H1 (cell line): Measurements from ENCODE around the gene DHRS9. TPM values are rescaled to one million over a fixed set of nuclear protein-coding genes. Genes with fewer than 3 reads are reported as not detected.

ENCODE experiments used
- CTCF ChIA-PET: fragments of 300-600 bp; sonication (Branson Sonifier 250); formaldehyde crosslinking; loops from one replicate; lab custom pipeline; 2021; ENCODE audit not compliant: partially characterized antibody; lab: Charles Lee
- POLR2A ChIA-PET: fragments of 300-600 bp; sonication (Branson Sonifier 250); formaldehyde crosslinking; loops from one replicate; lab custom pipeline; 2021; ENCODE audit warnings: inconsistent platforms; ENCODE audit not compliant: partially characterized antibody; lab: Charles Lee
- DNase-seq, 2 experiments: peaks; one replicate each; pipeline versions ENCODE4 v3.0.0 to v3.0.0-alpha.2; 2010 to 2022; ENCODE audit warnings: low spot score in 2 of 2, low read depth in 1 of 2, mixed read lengths in 1 of 2
- FAIRE-seq: peaks from 2 replicates; lab custom pipeline; 2011; peaks lifted over from hg19 to GRCh38; lab: Jason Lieb, UNC
- H2AFZ ChIP-seq: 2 replicates; pipeline ENCODE4 v1.8.1; 2012; ENCODE audit warnings: low read length, inconsistent platforms
- H2AK5ac ChIP-seq: 2 replicates; pipeline ENCODE4 v1.6.1; 2013; ENCODE audit warnings: low read depth, low read length
- H2BK120ac ChIP-seq: replicated peaks from 2 replicates; pipeline ENCODE3; 2013; ENCODE audit warnings: low read depth, low read length, inconsistent platforms
- H2BK12ac ChIP-seq: 2 replicates; pipeline ENCODE4 v1.6.1; 2013; ENCODE audit warnings: low read depth, low read length
- H2BK15ac ChIP-seq: 2 replicates; pipeline ENCODE4 v1.6.1; 2013; ENCODE audit warnings: low read length
- H2BK20ac ChIP-seq: 2 replicates; pipeline ENCODE4 v1.6.1; 2013; ENCODE audit warnings: low read length
- H2BK5ac ChIP-seq: 2 replicates; pipeline ENCODE4 v1.6.1; 2013; ENCODE audit warnings: low read depth, low read length
- H3K14ac ChIP-seq: 2 replicates; pipeline ENCODE4 v1.6.1; 2013; ENCODE audit warnings: inconsistent platforms; ENCODE audit not compliant: insufficient read length
- H3K18ac ChIP-seq: 2 replicates; pipeline ENCODE4 v1.6.1; 2013; ENCODE audit warnings: low read length; ENCODE audit errors: extremely low read depth
- H3K23ac ChIP-seq: 2 replicates; pipeline ENCODE4 v1.6.1; 2013; ENCODE audit warnings: inconsistent platforms; ENCODE audit not compliant: insufficient read length
- H3K23me2 ChIP-seq: 2 replicates; pipeline ENCODE4 v1.6.1; 2013; ENCODE audit warnings: low read depth, low read length
- H3K27ac ChIP-seq: 2 replicates; pipeline ENCODE4 v1.6.1; 2011; ENCODE audit warnings: low read depth, low read length, inconsistent platforms
- H3K27me3 ChIP-seq, 4 experiments: replicated peaks in 1 of 4; 1 replicate in 1 of 4; 2 replicates in 3 of 4; pipeline versions ENCODE4 v1.6.1 to v1.8.1; 2011 to 2013; ENCODE audit warnings: low read length in 3 of 4, mild to moderate bottlenecking in 3 of 4, inconsistent platforms in 2 of 4, mixed read lengths in 2 of 4, moderate library complexity in 1 of 4; ENCODE audit not compliant: control insufficient read depth in 3 of 4, insufficient read depth in 3 of 4; ENCODE audit errors: extremely low read depth in 1 of 4
- H3K36me3 ChIP-seq, 4 experiments: 2 replicates each; pipeline versions ENCODE4 v1.6.1 to v1.8.1; 2011 to 2013; ENCODE audit warnings: mild to moderate bottlenecking in 4 of 4, low read length in 3 of 4, moderate library complexity in 2 of 4, control low read depth in 1 of 4, inconsistent platforms in 1 of 4; ENCODE audit not compliant: insufficient read depth in 4 of 4, control insufficient read depth in 2 of 4
- H3K4ac ChIP-seq: replicated peaks from 2 replicates; pipeline ENCODE3; 2013; ENCODE audit warnings: low read length, low read depth, mixed read lengths, inconsistent platforms; ENCODE audit not compliant: insufficient read length
- H3K4me1 ChIP-seq, 4 experiments: replicated peaks in 1 of 4; 1 replicate in 1 of 4; 2 replicates in 3 of 4; pipeline versions ENCODE4 v1.6.1 to v1.8.1; 2011 to 2013; ENCODE audit warnings: low read length in 3 of 4, inconsistent platforms in 2 of 4, mixed read lengths in 1 of 4; ENCODE audit not compliant: insufficient read depth in 4 of 4, control insufficient read depth in 3 of 4
- H3K4me2 ChIP-seq, 2 experiments: 2 replicates each; pipeline versions ENCODE4 v1.6.1 to v1.8.1; 2011 to 2013; ENCODE audit warnings: low read depth in 2 of 2, low read length in 2 of 2, control low read depth in 1 of 2, inconsistent platforms in 1 of 2, mild to moderate bottlenecking in 1 of 2; ENCODE audit not compliant: insufficient read depth in 1 of 2
- H3K4me3 ChIP-seq, 4 experiments: fragments of 200-600, 300-600 bp in 1 of 4; sonication (generic), shearing (Covaris generic), sonication (Bioruptor Twin) in 1 of 4; 2 replicates each; pipeline versions ENCODE4 v1.5.1 to v1.8.1; 2011 to 2016; ENCODE audit warnings: low read length in 4 of 4, low read depth in 3 of 4, control low read depth in 2 of 4, inconsistent platforms in 2 of 4, mild to moderate bottlenecking in 2 of 4, mixed read lengths in 1 of 4, moderate library complexity in 1 of 4; ENCODE audit not compliant: insufficient read depth in 2 of 4; ENCODE audit errors: extremely low read depth in 1 of 4
- H3K56ac ChIP-seq: replicated peaks from 2 replicates; pipeline ENCODE3; 2013; ENCODE audit warnings: low read depth, mild to moderate bottlenecking, mixed read lengths, low read length, inconsistent platforms; ENCODE audit not compliant: insufficient read length
- H3K79me1 ChIP-seq: 2 replicates; pipeline ENCODE4 v1.6.1; 2013; ENCODE audit warnings: low read depth, low read length, control low read depth
- H3K79me2 ChIP-seq, 2 experiments: 2 replicates each; pipeline versions ENCODE4 v1.6.1 to v1.8.1; 2012 to 2013; ENCODE audit warnings: low read length in 2 of 2, mild to moderate bottlenecking in 2 of 2, inconsistent platforms in 1 of 2; ENCODE audit not compliant: insufficient read depth in 2 of 2, control insufficient read depth in 1 of 2
- H3K9ac ChIP-seq, 4 experiments: replicated peaks in 1 of 4; 1 replicate in 1 of 4; 2 replicates in 3 of 4; pipeline versions ENCODE4 v1.6.1 to v1.8.1; 2011 to 2013; ENCODE audit warnings: low read depth in 3 of 4, low read length in 3 of 4, control low read depth in 2 of 4, mild to moderate bottlenecking in 2 of 4, moderate library complexity in 2 of 4, inconsistent platforms in 1 of 4; ENCODE audit errors: extremely low read depth in 1 of 4
- H3K9me3 ChIP-seq, 2 experiments: 2 replicates each; pipeline versions ENCODE4 v1.6.1 to v1.8.1; 2012 to 2013; ENCODE audit warnings: mild to moderate bottlenecking in 2 of 2, moderate library complexity in 2 of 2, control low read depth in 1 of 2, inconsistent platforms in 1 of 2, low read depth in 1 of 2, low read length in 1 of 2, mixed read lengths in 1 of 2; ENCODE audit not compliant: insufficient read depth in 2 of 2
- H4K20me1 ChIP-seq, 2 experiments: replicated peaks in 1 of 2; 2 replicates each; pipeline versions ENCODE3 to v1.8.1; 2011 to 2013; ENCODE audit warnings: inconsistent platforms in 2 of 2, low read length in 2 of 2, mild to moderate bottlenecking in 1 of 2; ENCODE audit not compliant: insufficient read depth in 2 of 2, control insufficient read depth in 1 of 2
- H4K5ac ChIP-seq: 2 replicates; pipeline ENCODE4 v1.6.1; 2013; ENCODE audit warnings: low read length, low read depth, mixed read lengths, inconsistent platforms; ENCODE audit not compliant: insufficient read length
- H4K8ac ChIP-seq: 2 replicates; pipeline ENCODE4 v1.8.0; 2013; ENCODE audit warnings: mild to moderate bottlenecking, moderate library complexity, low read length, inconsistent platforms; ENCODE audit not compliant: insufficient read depth; ENCODE audit errors: extremely low read depth
- H4K91ac ChIP-seq: replicated peaks from 2 replicates; pipeline ENCODE3; 2013; ENCODE audit warnings: low read length, mixed read lengths, inconsistent platforms; ENCODE audit not compliant: insufficient read length
- ATF2 ChIP-seq: IDR thresholded peaks from 2 replicates; pipeline ENCODE4 v1.6.1; 2012; ENCODE audit warnings: low read length, inconsistent platforms
- CTBP2 ChIP-seq: IDR thresholded peaks from 2 replicates; pipeline ENCODE4 v1.7.0; 2011; ENCODE audit warnings: borderline replicate concordance, mild to moderate bottlenecking, moderate library complexity, mixed read lengths, low read length; ENCODE audit not compliant: insufficient read depth, insufficient read length
- E2F6 ChIP-seq: IDR thresholded peaks from 2 replicates; pipeline ENCODE4 v1.6.1; 2012; ENCODE audit warnings: inconsistent platforms
- EGR1 ChIP-seq: IDR thresholded peaks from 2 replicates; pipeline ENCODE4 v1.6.1; 2011; ENCODE audit warnings: low read depth, low read length, borderline replicate concordance
- EZH2 ChIP-seq: fragments of 200-600 bp; sonication (generic); IDR thresholded peaks from 2 replicates; pipeline ENCODE4 v1.7.1; 2012; ENCODE audit warnings: low read depth, mild to moderate bottlenecking, moderate library complexity, low read length, inconsistent platforms; ENCODE audit not compliant: severe bottlenecking
- GTF2F1 ChIP-seq: IDR thresholded peaks from 2 replicates; pipeline ENCODE4 v1.6.1; 2012; ENCODE audit warnings: low read depth, low read length, improper control_type of control experiment, borderline replicate concordance
- MAX ChIP-seq: IDR thresholded peaks from 2 replicates; pipeline ENCODE4 v1.6.1; 2012; ENCODE audit warnings: inconsistent platforms
- PHF8 ChIP-seq: fragments of 200-600 bp; sonication (generic); conservative IDR thresholded peaks from 2 replicates; pipeline ENCODE4 v1.7.1; 2012; ENCODE audit warnings: low read depth, mild to moderate bottlenecking, inconsistent platforms, low read length, moderate library complexity
- RBBP5 ChIP-seq: IDR thresholded peaks from 2 replicates; pipeline ENCODE4 v1.7.1; 2012; ENCODE audit warnings: low read depth, mild to moderate bottlenecking, inconsistent platforms, low read length, moderate library complexity, borderline replicate concordance
- SIRT6 ChIP-seq: IDR thresholded peaks from one replicate; pipeline ENCODE4 v1.7.1; 2012; ENCODE audit warnings: low read length, inconsistent platforms
- SP1 ChIP-seq: IDR thresholded peaks from 2 replicates; pipeline ENCODE4 v1.6.1; 2011; ENCODE audit warnings: low read depth, low read length
- TBP ChIP-seq: IDR thresholded peaks from 2 replicates; pipeline ENCODE4 v1.6.1; 2011; ENCODE audit warnings: low read depth, low read length, improper control_type of control experiment
- WGBS, 2 experiments: shearing (Covaris generic) in 1 of 2; methylation state at CpG; one replicate each; pipeline versions ENCODE4 v1.1.6 to v1.1.7; 2013 to 2015; ENCODE audit warnings: low lambda C conversion rate in 2 of 2, mixed read lengths in 2 of 2, inconsistent platforms in 1 of 2, low coverage in 1 of 2, missing lambda C conversion rate in 1 of 2; ENCODE audit not compliant: insufficient replicate concordance in 2 of 2, insufficient coverage in 1 of 2, insufficient read length in 1 of 2; ENCODE audit errors: extremely low coverage in 1 of 2, missing lambda C conversion rate in 1 of 2; 5-methylcytosine and 5-hydroxymethylcytosine counted together
- polyA plus RNA-seq, 7 experiments: library from polyadenylated mRNA; depleted of rRNA in 3 of 7; stranded (reverse) in 5 of 7; unstranded in 2 of 7; fragments of >200 nt in 5 of 7; fragments of 200-250 nt in 2 of 7; gene quantifications; 1 replicate in 5 of 7; 2 replicates in 1 of 7; 4 replicates in 1 of 7; pipeline versions ENCODE4 v1.2.1 to v1.2.3, GENCODE V29; 2011 to 2013; ENCODE audit warnings: missing spikeins in 2 of 7, mixed read lengths in 2 of 7
- total RNA-seq: library from RNA; stranded (reverse); fragmentation: NEBNext Ultra II Directional; extraction: Animal tissue kit (Norgen Biotek cat#: 25700); gene quantifications from 2 replicates; pipeline ENCODE4 v1.2.1, GENCODE V29; 2021

Gene DHRS9
- total and polyA plus RNA-seq, 2 of the 8 experiments (the other 6 are each of a cell fraction or from before 2014, with no cell fraction given), result not detected

- H3K14ac ChIP-seq, result no peak overlapping the region
- no peak overlapping the region for H2BK12ac ChIP-seq
- DNase-seq (no peak), FAIRE-seq (no peak)
- no peaks in the 10 kb centered on the region for H3K79me1 ChIP-seq
- no peak overlapping the region for H3K4ac ChIP-seq
- H2AFZ ChIP-seq, result no peak overlapping the region
- no peak overlapping the region for H3K9ac ChIP-seq
- no peak overlapping the region for H3K18ac ChIP-seq
- H3K36me3 ChIP-seq, result no peaks in the 10 kb centered on the region
- H3K4me3 ChIP-seq, result no peak overlapping the region
- H4K5ac ChIP-seq, result no peak overlapping the region
- no peak overlapping the region for H2BK120ac ChIP-seq
- no peak overlapping the region for H3K4me2 ChIP-seq
- WGBS, 2 experiments, result 91% methylated on average over 2 of the region's 2 CpGs; no CpG with 5 or more reads in 1 of the 2 experiments
- H3K56ac ChIP-seq, result no peak overlapping the region
- ChIA-PET CTCF (interaction anchor here (1.3 to 7.1 kb wide), 5 partner anchors 7 to 189 kb away, joined by 3 to 74 read pairs (median 4); no protein-coding TSS in a partner anchor), POLR2A (no interaction called here)
- no peaks in the 10 kb centered on the region for H3K79me2 ChIP-seq
- no peak overlapping the region for H2AK5ac ChIP-seq
- no peaks in the 10 kb centered on the region for H3K9me3 ChIP-seq
- peaks cover 0 to 10% (median 7%) of the 10 kb centered on the region in 4 experiments; a peak in 5 of 7 replicates for H3K4me1 ChIP-seq
- H2BK20ac ChIP-seq, result no peak overlapping the region
- no peaks in the 10 kb centered on the region for H3K27me3 ChIP-seq
- no peak overlapping the region for H3K23ac ChIP-seq
- H4K20me1 ChIP-seq, result no peaks in the 10 kb centered on the region
- no peak overlapping the region for H4K91ac ChIP-seq
- H4K8ac ChIP-seq, result no peak overlapping the region
- H3K23me2 ChIP-seq, result no peaks in the 10 kb centered on the region
- no peak overlapping the region for H2BK5ac ChIP-seq
- no peak overlapping the region for H3K27ac ChIP-seq
- no peak overlapping the region for H2BK15ac ChIP-seq
- TF ChIP-seq SP1 (no peak), ATF2 (no peak), E2F6 (no peak), RBBP5 (no peak), MAX (no peak), PHF8 (no peak), EGR1 (no peak), SIRT6 (no peak), EZH2 (no peak), TBP (no peak), CTBP2 (no peak), GTF2F1 (no peak)
These were observed 68.6 kb downstream of the DHRS9 start for GRCh38 chr2:169137924-169138323.
